CD14-positive monocyte (primary cell): ENCODE data around the gene DLL3. TPM values are rescaled to one million over a fixed set of nuclear protein-coding genes. Genes with fewer than 3 reads are reported as not detected.

Source experiments
- DNase-seq, 3 donors: peaks; one replicate each; pipeline ENCODE4 v3.0.0-alpha.2; 2011 to 2022
- H2AFZ ChIP-seq: 2 replicates; pipeline ENCODE4 v1.6.0; 2012; ENCODE audit warnings: mild to moderate bottlenecking, low read depth, low read length, inconsistent platforms; ENCODE audit not compliant: insufficient read depth, poor library complexity, severe bottlenecking
- H3K27ac ChIP-seq, 2 donors: 1 replicate in 1 of 2; 2 replicates in 1 of 2; pipeline ENCODE4 v1.5.1; 2012 to 2013; ENCODE audit warnings: low read length in 2 of 2, control low read depth in 1 of 2, inconsistent platforms in 1 of 2, low read depth in 1 of 2, mild to moderate bottlenecking in 1 of 2
- H3K27me3 ChIP-seq, 2 donors: one replicate each; pipeline versions ENCODE4 v1.6.0 to v1.6.1; 2011 to 2013; ENCODE audit warnings: low read length in 2 of 2; ENCODE audit not compliant: control insufficient read depth in 2 of 2, insufficient read depth in 2 of 2
- H3K36me3 ChIP-seq, 2 donors: replicated peaks in 1 of 2; 1 replicate in 1 of 2; 2 replicates in 1 of 2; pipeline versions ENCODE4 v1.5.1 to v1.6.1; 2012 to 2013; ENCODE audit warnings: low read length in 2 of 2, control low read depth in 1 of 2, inconsistent platforms in 1 of 2, mild to moderate bottlenecking in 1 of 2; ENCODE audit not compliant: insufficient read depth in 2 of 2, control insufficient read depth in 1 of 2
- H3K4me1 ChIP-seq, 2 donors: 1 replicate in 1 of 2; 2 replicates in 1 of 2; pipeline versions ENCODE4 v1.5.1 to v1.6.1; 2012 to 2013; ENCODE audit warnings: low read length in 2 of 2, control low read depth in 1 of 2, inconsistent platforms in 1 of 2, mild to moderate bottlenecking in 1 of 2, moderate library complexity in 1 of 2; ENCODE audit not compliant: insufficient read depth in 2 of 2, control insufficient read depth in 1 of 2
- H3K4me2 ChIP-seq: replicated peaks from 2 replicates; pipeline ENCODE3; 2012; ENCODE audit warnings: low read length, moderate library complexity, mild to moderate bottlenecking; ENCODE audit not compliant: poor library complexity, severe bottlenecking; ENCODE audit errors: extremely low read depth
- H3K4me3 ChIP-seq, 3 experiments: fragments of 200-600 bp in 1 of 3; sonication (generic) in 1 of 3; replicated peaks in 1 of 3; 1 replicate in 2 of 3; 2 replicates in 1 of 3; pipeline ENCODE4 v1.5.1; 2011 to 2013; ENCODE audit warnings: low read length in 3 of 3, mild to moderate bottlenecking in 3 of 3, control low read depth in 2 of 3, low read depth in 2 of 3, inconsistent platforms in 1 of 3, moderate library complexity in 1 of 3
- H3K79me2 ChIP-seq: 2 replicates; pipeline ENCODE4 v1.6.0; 2012; ENCODE audit warnings: mild to moderate bottlenecking, control low read depth, inconsistent platforms, low read length, moderate library complexity; ENCODE audit not compliant: insufficient read depth
- H3K9ac ChIP-seq: 2 replicates; pipeline ENCODE4 v1.6.0; 2017; ENCODE audit warnings: low read length, mild to moderate bottlenecking; ENCODE audit not compliant: insufficient read depth, poor library complexity, severe bottlenecking
- H3K9me3 ChIP-seq, 2 donors: replicated peaks in 1 of 2; 1 replicate in 1 of 2; 2 replicates in 1 of 2; pipeline versions ENCODE4 v1.5.1 to v1.6.1; 2012 to 2013; ENCODE audit warnings: low read length in 2 of 2, control low read depth in 1 of 2; ENCODE audit not compliant: control insufficient read depth in 1 of 2, insufficient read depth in 1 of 2
- H4K20me1 ChIP-seq: 2 replicates; pipeline ENCODE4 v1.6.0; 2012; ENCODE audit warnings: mild to moderate bottlenecking, low read length, control low read depth, moderate library complexity; ENCODE audit not compliant: insufficient read depth
- H3K27ac Mint-ChIP-seq, 7 donors: one replicate each; pipeline ENCODE4 v1.8.0; 2020; ENCODE audit warnings: mild to moderate bottlenecking in 7 of 7, mixed read lengths in 7 of 7, moderate library complexity in 6 of 7, inconsistent platforms in 2 of 7
- H3K27me3 Mint-ChIP-seq, 3 donors: one replicate each; pipeline ENCODE4 v1.8.0; 2021 to 2022; ENCODE audit warnings: low read depth in 3 of 3, mild to moderate bottlenecking in 3 of 3, mixed read lengths in 3 of 3, moderate library complexity in 3 of 3, inconsistent platforms in 1 of 3
- H3K36me3 Mint-ChIP-seq, 2 donors: one replicate each; pipeline ENCODE4 v1.8.0; 2020; ENCODE audit warnings: mixed read lengths in 2 of 2, inconsistent platforms in 1 of 2, mild to moderate bottlenecking in 1 of 2
- H3K4me1 Mint-ChIP-seq: one replicate; pipeline ENCODE4 v1.8.0; 2020; ENCODE audit warnings: mild to moderate bottlenecking, mixed read lengths
- H3K4me3 Mint-ChIP-seq, 2 donors: one replicate each; pipeline ENCODE4 v1.8.0; 2020; ENCODE audit warnings: mild to moderate bottlenecking in 2 of 2, mixed read lengths in 2 of 2, moderate library complexity in 1 of 2
- H3K9me3 Mint-ChIP-seq, 7 donors: one replicate each; pipeline ENCODE4 v1.8.0; 2020 to 2022; ENCODE audit warnings: mixed read lengths in 7 of 7, mild to moderate bottlenecking in 6 of 7, moderate library complexity in 6 of 7, inconsistent platforms in 2 of 7
- CTCF ChIP-seq: fragments of 200-600 bp; IDR thresholded peaks from one replicate; pipeline ENCODE4 v1.8.0; 2022; ENCODE audit warnings: antibody characterized with exemption, mild to moderate bottlenecking
- WGBS: methylation state at CpG from one replicate; pipeline ENCODE4 v1.1.5; 2013; ENCODE audit warnings: missing lambda C conversion rate; ENCODE audit not compliant: insufficient coverage; 5-methylcytosine and 5-hydroxymethylcytosine counted together
- intact Hi-C, 2 donors: fragments of 100-400 bp; cut with micrococcal nuclease; formaldehyde crosslinking; loops; one replicate each; pipeline versions ENCODE4 v1.15.0 to v1.15.1; 2023
- polyA minus RNA-seq: library from RNA; depleted of rRNA, polyadenylated mRNA; stranded (reverse); fragments of >200 nt; gene quantifications from 2 replicates; pipeline ENCODE4 v1.2.3, GENCODE V29; 2012
- polyA plus RNA-seq, 3 donors: library from polyadenylated mRNA; depleted of rRNA in 1 of 3; unstranded in 2 of 3; stranded (reverse) in 1 of 3; fragments of 300-500 nt in 2 of 3; fragments of >200 nt in 1 of 3; fragmentation: Illumina TruSeq in 2 of 3; gene quantifications; 1 replicate in 2 of 3; 2 replicates in 1 of 3; pipeline ENCODE4 v1.2.3, GENCODE V29; 2012 to 2021
- total RNA-seq, 12 experiments: library from RNA in 1 of 12; stranded (reverse) in 1 of 12; fragments of 120-200 nt in 1 of 12; gene quantifications; one replicate each; pipeline ENCODE4 v1.2.4 and lab custom pipeline; 2013 to 2026; ENCODE audit warnings: mixed read lengths in 6 of 12, inconsistent platforms in 1 of 12

The DLL3 gene
- total RNA-seq (2013), result not detected
- polyA plus RNA-seq (not detected), polyA minus RNA-seq (not detected in 2 replicates), total RNA-seq (lab: John Stamatoyannopoulos, UW) (0 to 10.4 (median 0.16) reads per million in 11 experiments)

- H3K36me3 Mint-ChIP-seq, result peaks cover 0 to 11% of the 10 kb centered on the region in 2 donors
- 2% methylated on average over 51 of the region's 60 CpGs for WGBS
- H3K4me3 ChIP-seq, result no peak within 1 kb of the TSS
Observed at GRCh38 chr19:39498798-39499642, at the start of gene DLL3. Gene DLL3, plus strand, starts transcription at chr19:39498947. Its CDS starts 28 bp downstream, at chr19:39498975.

More at GRCh38 chr19:39498798-39499642, at the start of gene DLL3:
- no peak within 1 kb of the TSS for H3K9ac ChIP-seq
- H3K4me1 ChIP-seq, result peaks cover 5% of the 10 kb centered on the region in 2 donors
- H2AFZ ChIP-seq, result peak within 1 kb of the TSS; percentile 30
- TF ChIP-seq CTCF, result no peak
- peak within 1 kb of the TSS; percentile 34 to 86 for H3K4me3 Mint-ChIP-seq
- H3K27ac ChIP-seq, result no peak within 1 kb of the TSS
- H4K20me1 ChIP-seq, result no peaks in the 10 kb centered on the region
- H3K4me1 Mint-ChIP-seq, result peaks cover 11% of the 10 kb centered on the region
- no peaks in the 10 kb centered on the region for H3K36me3 ChIP-seq
- peak within 1 kb of the TSS in 2 of 7 donors; percentile 16 to 33 for H3K27ac Mint-ChIP-seq
- H3K27me3 ChIP-seq, result peaks cover 30 to 61% of the 10 kb centered on the region in 2 donors
- H3K4me2 ChIP-seq, result no peak within 1 kb of the TSS
- no peaks in the 10 kb centered on the region for H3K79me2 ChIP-seq
- peaks cover 0 to 26% (median 7%) of the 10 kb centered on the region in 7 donors for H3K9me3 Mint-ChIP-seq
- no peak for DNase-seq
- intact Hi-C loops, result loop anchor here in 1 of 2 donors (10.0 kb wide), 1 partner anchor 176 kb away; no protein-coding TSS in a partner anchor
- H3K9me3 ChIP-seq, result peaks cover 0 to 7% of the 10 kb centered on the region in 2 donors
- peaks cover 72 to 78% (median 73%) of the 10 kb centered on the region in 3 donors for H3K27me3 Mint-ChIP-seq
